Cardiac muscle cell (in vitro differentiated cells and primary cell): ENCODE data around the gene ADCY3. TPM values are rescaled to one million over a fixed set of nuclear protein-coding genes. Genes with fewer than 3 reads are reported as not detected.

Source experiments
- DNase-seq, 2 donors: peaks; one replicate each; pipeline versions ENCODE4 v3.0.0 to v3.0.0-alpha.2; 2010 to 2017; ENCODE audit warnings: low read depth in 1 of 2, low spot score in 1 of 2
- H3K27ac ChIP-seq: fragments of 200-600 bp; sonication (generic); 2 replicates; pipeline ENCODE4 v1.5.1; 2016
- H3K27me3 ChIP-seq: fragments of 200-600 bp; sonication (generic); 2 replicates; pipeline ENCODE4 v1.6.0; 2016; ENCODE audit warnings: control low read depth
- H3K36me3 ChIP-seq: fragments of 200-600 bp; sonication (generic); 2 replicates; pipeline ENCODE4 v1.5.1; 2016; ENCODE audit warnings: control low read depth
- H3K4me1 ChIP-seq: fragments of 200-600 bp; sonication (generic); 2 replicates; pipeline ENCODE4 v1.8.1; 2017; ENCODE audit warnings: low read depth, mild to moderate bottlenecking, mixed run types
- H3K4me3 ChIP-seq: fragments of 200-600 bp; sonication (generic); 2 replicates; pipeline ENCODE4 v1.5.1; 2016; ENCODE audit warnings: mild to moderate bottlenecking
- H3K9me3 ChIP-seq: fragments of 200-600 bp; sonication (generic); 2 replicates; pipeline ENCODE4 v1.5.1; 2017; ENCODE audit warnings: low read depth, mild to moderate bottlenecking, control low read depth
- CTCF ChIP-seq: IDR thresholded peaks from 2 replicates; pipeline ENCODE4 v1.5.1; 2012; ENCODE audit warnings: low read depth, mild to moderate bottlenecking, low read length
- polyA plus RNA-seq: library from polyadenylated mRNA; unstranded; fragments of >200 nt; fragmentation: Nextera tagmentation; extraction: Ambion mirVana; gene quantifications from 2 replicates; pipeline ENCODE4 v1.2.1, GENCODE V29; 2016
- total RNA-seq: library from RNA; depleted of rRNA; stranded (reverse); fragments of >200 nt; gene quantifications from 2 replicates; pipeline ENCODE4 v1.2.3, GENCODE V29; 2016

Gene ADCY3
- total and polyA plus RNA-seq, 2 experiments from 2014 or later = 2.3 to 9.2 TPM

DNA sequence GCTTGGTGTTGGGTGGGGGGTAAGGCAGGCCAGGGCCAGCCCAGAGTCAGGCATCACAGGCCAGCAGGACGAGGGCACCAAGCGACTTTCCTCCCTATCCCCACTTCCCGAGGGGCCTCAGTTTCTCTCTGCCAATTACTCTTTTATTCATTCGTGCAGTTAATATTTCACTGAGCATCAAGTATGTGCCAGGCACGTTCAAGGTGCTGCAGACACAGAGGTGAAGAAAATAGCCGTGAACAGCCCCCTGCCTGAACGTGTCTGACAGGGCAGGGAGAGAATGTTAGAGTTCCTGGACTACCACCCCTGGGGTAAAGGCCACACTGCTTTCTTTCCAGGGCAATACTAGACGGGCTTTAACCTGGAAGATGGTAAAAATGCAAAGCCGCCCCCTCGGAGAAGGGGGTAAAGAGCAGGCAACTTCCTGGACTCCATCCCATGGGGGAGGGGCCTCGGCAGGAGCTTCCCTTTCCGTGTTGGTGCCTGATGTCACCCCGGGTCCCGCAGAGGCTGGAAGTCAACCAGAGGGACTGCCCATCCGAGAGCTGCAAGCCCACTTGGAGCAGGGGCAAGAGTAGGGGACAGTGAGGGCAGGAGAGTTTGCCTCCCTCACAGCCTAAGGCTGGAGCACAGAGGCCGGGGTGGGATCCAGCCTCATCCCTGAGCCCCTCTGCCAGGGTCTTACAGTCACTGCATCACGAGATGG is 79.7 kb downstream of the ADCY3 start:
- H3K4me3 ChIP-seq = no peak overlapping the region
- H3K9me3 ChIP-seq = no peaks in the 10 kb centered on the region
- no peak overlapping the region for H3K27ac ChIP-seq
- no peak for TF ChIP-seq CTCF
- H3K27me3 ChIP-seq = no peaks in the 10 kb centered on the region
- no peaks in the 10 kb centered on the region for H3K4me1 ChIP-seq
- no peak for DNase-seq
- H3K36me3 ChIP-seq = no peaks in the 10 kb centered on the region

GRCh38 chr2:24839729-24840128 is 80.3 kb downstream of the ADCY3 start:
- Histone ChIP-seq H3K27me3 (no peaks in the 10 kb centered on the region), H3K4me3 (no peak overlapping the region), H3K4me1 (no peaks in the 10 kb centered on the region), H3K27ac (no peak overlapping the region), H3K36me3 (no peaks in the 10 kb centered on the region), H3K9me3 (no peaks in the 10 kb centered on the region)
- TF ChIP-seq CTCF = no peak
- no peak for DNase-seq

DNA sequence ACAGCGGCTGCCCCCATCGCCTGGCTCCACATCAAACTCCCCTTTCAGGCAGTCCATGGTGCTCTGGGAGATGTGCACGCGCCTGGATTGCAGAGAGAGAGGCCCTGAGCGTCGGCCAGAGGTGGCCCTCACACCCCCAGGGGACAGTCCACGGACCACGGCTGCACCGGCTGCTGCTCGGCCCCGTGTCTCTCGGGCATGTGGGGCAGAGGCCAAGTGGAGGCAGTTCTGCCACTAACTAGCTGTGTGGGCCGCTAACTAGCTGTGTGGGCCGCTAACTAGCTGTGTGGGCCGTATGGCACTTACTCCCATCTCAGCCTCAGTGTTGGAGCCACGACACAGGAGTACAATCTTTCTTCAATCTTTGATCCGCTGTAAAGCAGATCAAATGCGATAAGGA is 81.5 kb downstream of the ADCY3 start:
- DNase-seq = no peak
- Histone ChIP-seq H3K4me3 (no peak overlapping the region), H3K27ac (no peak overlapping the region), H3K27me3 (no peaks in the 10 kb centered on the region), H3K4me1 (no peaks in the 10 kb centered on the region), H3K36me3 (no peaks in the 10 kb centered on the region), H3K9me3 (no peaks in the 10 kb centered on the region)
- TF ChIP-seq CTCF = no peak

GRCh38 chr2:24837996-24838513 is 82.0 kb downstream of the ADCY3 start:
- DNase-seq = no peak
- no peaks in the 10 kb centered on the region for H3K36me3 ChIP-seq
- no peak overlapping the region for H3K4me3 ChIP-seq
- no peak for TF ChIP-seq CTCF
- no peak overlapping the region for H3K27ac ChIP-seq
- no peaks in the 10 kb centered on the region for H3K4me1 ChIP-seq
- H3K27me3 ChIP-seq = no peaks in the 10 kb centered on the region
- no peaks in the 10 kb centered on the region for H3K9me3 ChIP-seq

DNA sequence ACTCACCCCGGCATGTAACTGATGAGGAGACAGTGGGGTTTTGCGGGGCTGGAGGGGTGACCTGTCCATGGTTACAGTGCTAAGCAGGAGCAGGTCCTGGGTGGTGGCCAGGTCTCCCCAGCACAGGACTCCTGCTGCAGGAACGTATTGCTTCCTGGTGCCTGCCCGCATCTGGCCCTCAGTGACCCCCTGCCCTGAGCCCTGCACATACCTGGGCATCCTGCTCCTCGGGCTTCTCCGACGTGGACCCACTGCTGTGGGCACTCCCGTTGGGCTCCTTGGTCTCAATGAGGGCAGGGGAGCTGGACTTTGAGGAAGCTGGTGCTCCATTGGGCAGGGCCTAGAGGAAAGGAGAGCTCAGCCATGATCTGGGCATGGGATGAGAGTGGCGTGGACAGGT is 83.3 kb downstream of the ADCY3 start:
- Histone ChIP-seq H3K9me3 (no peaks in the 10 kb centered on the region), H3K4me3 (no peak overlapping the region), H3K27me3 (no peaks in the 10 kb centered on the region), H3K36me3 (no peaks in the 10 kb centered on the region), H3K27ac (no peak overlapping the region), H3K4me1 (no peaks in the 10 kb centered on the region)
- no peak for TF ChIP-seq CTCF
- DNase-seq = no peak
